Measurements from ENCODE around the gene HSD17B2.

The HSD17B2 gene, protein sequence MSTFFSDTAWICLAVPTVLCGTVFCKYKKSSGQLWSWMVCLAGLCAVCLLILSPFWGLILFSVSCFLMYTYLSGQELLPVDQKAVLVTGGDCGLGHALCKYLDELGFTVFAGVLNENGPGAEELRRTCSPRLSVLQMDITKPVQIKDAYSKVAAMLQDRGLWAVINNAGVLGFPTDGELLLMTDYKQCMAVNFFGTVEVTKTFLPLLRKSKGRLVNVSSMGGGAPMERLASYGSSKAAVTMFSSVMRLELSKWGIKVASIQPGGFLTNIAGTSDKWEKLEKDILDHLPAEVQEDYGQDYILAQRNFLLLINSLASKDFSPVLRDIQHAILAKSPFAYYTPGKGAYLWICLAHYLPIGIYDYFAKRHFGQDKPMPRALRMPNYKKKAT

GRCh38 chr16:82034981-82035612 lies at the start of gene HSD17B2:
Gene HSD17B2, plus strand, starts transcription at chr16:82035253. Its CDS starts 172 bp downstream, at chr16:82035425.
- Mint-ChIP-seq H3K27me3 (peaks cover 23% of the 10 kb centered on the region), H3K27ac (no peak within 1 kb of the TSS), H3K4me1 (ENCODE audit: low read depth) (no peaks in the 10 kb centered on the region), H3K4me3 (no peak within 1 kb of the TSS), H3K9me3 (no peaks in the 10 kb centered on the region), H3K36me3 (ENCODE audit: low read depth) (no peaks in the 10 kb centered on the region)
- DNase-seq, result no peak

GRCh38 chr16:81987121-81987520 lies 47.9 kb upstream of the HSD17B2 start:
- H3K27me3 Mint-ChIP-seq, result peaks cover 4% of the 10 kb centered on the region
- H3K9me3 Mint-ChIP-seq, result no peaks in the 10 kb centered on the region
- no peak overlapping the region for H3K4me3 Mint-ChIP-seq
- H3K36me3 Mint-ChIP-seq (ENCODE audit: low read depth), result no peaks in the 10 kb centered on the region
- H3K4me1 Mint-ChIP-seq (ENCODE audit: low read depth), result no peaks in the 10 kb centered on the region
- H3K27ac Mint-ChIP-seq, result no peak overlapping the region
- DNase-seq, result no peak

DNA sequence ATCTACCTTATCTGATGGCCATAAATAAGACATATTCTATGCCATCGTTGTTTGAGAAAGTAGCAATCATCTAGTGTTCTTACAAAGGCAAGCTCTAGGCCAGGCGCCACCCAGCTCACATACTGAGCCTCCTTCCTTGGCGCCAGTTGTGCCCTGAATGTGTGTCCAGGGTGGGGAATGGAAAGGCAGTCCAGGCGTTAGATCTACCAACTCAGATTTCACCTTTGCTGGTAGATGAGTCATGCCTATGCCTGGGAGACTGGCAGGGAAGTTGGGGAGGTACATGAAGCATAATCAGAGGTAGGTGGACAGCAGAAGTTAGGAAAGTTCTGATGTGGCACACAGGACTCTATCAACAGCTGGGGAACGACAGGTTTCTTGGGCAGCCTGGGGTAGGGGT lies 47.3 kb upstream of the HSD17B2 start:
- Mint-ChIP-seq H3K27me3 (peaks cover 4% of the 10 kb centered on the region), H3K27ac (no peak overlapping the region), H3K4me3 (no peak overlapping the region), H3K9me3 (no peaks in the 10 kb centered on the region), H3K4me1 (ENCODE audit: low read depth) (no peaks in the 10 kb centered on the region), H3K36me3 (ENCODE audit: low read depth) (no peaks in the 10 kb centered on the region)
- no peak for DNase-seq

- Mint-ChIP-seq H3K9me3 (no peaks in the 10 kb centered on the region), H3K36me3 (ENCODE audit: low read depth) (peaks cover 18% of the 10 kb centered on the region)
These were observed 42.2 kb upstream of the HSD17B2 start for GRCh38 chr16:81992859-81993258.

GRCh38 chr16:81994485-81994884 lies 40.6 kb upstream of the HSD17B2 start:
- H3K27ac Mint-ChIP-seq, result no peak overlapping the region
- H3K36me3 Mint-ChIP-seq (ENCODE audit: low read depth), result peaks cover 33% of the 10 kb centered on the region
- no peaks in the 10 kb centered on the region for H3K4me1 Mint-ChIP-seq (ENCODE audit: low read depth)
- no peaks in the 10 kb centered on the region for H3K9me3 Mint-ChIP-seq
- H3K27me3 Mint-ChIP-seq, result no peaks in the 10 kb centered on the region
- no peak for DNase-seq
- H3K4me3 Mint-ChIP-seq, result no peak overlapping the region

More at GRCh38 chr16:81992859-81993258, 42.2 kb upstream of the HSD17B2 start:
- Mint-ChIP-seq H3K27me3 (no peaks in the 10 kb centered on the region), H3K4me3 (no peak overlapping the region), H3K27ac (no peak overlapping the region), H3K4me1 (ENCODE audit: low read depth) (no peaks in the 10 kb centered on the region)
- DNase-seq, result no peak

DNA sequence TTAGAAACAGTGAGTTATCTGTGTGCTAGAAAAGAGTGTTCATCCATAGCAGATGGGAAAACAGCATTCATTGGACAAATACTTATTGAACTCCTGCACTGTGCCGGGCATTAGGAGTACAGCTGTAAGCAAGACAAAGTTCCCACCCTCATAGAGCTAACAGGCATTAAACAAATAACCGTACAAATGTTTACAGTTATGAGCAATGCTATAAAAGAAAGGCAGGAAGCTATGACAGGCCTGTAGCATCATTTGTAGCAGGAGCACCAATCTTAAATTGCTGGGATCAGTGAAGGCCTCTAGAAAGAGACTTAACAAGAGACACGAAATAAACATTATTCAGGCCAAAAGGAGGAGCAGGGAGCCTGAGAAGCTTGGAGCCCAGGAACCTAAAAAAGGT lies 39.4 kb upstream of the HSD17B2 start:
- H3K36me3 Mint-ChIP-seq (ENCODE audit: low read depth), result peaks cover 42% of the 10 kb centered on the region
- DNase-seq, result no peak
- H3K9me3 Mint-ChIP-seq, result no peaks in the 10 kb centered on the region
- no peaks in the 10 kb centered on the region for H3K27me3 Mint-ChIP-seq
- no peaks in the 10 kb centered on the region for H3K4me1 Mint-ChIP-seq (ENCODE audit: low read depth)
- H3K4me3 Mint-ChIP-seq, result no peak overlapping the region
- no peak overlapping the region for H3K27ac Mint-ChIP-seq

- Mint-ChIP-seq H3K36me3 (ENCODE audit: low read depth) (peaks cover 49% of the 10 kb centered on the region), H3K4me1 (ENCODE audit: low read depth) (no peaks in the 10 kb centered on the region), H3K27ac (no peak overlapping the region), H3K9me3 (no peaks in the 10 kb centered on the region), H3K27me3 (no peaks in the 10 kb centered on the region), H3K4me3 (no peak overlapping the region)
- DNase-seq, result no peak
These were observed 38.2 kb upstream of the HSD17B2 start for GRCh38 chr16:81996664-81997509.

DNA sequence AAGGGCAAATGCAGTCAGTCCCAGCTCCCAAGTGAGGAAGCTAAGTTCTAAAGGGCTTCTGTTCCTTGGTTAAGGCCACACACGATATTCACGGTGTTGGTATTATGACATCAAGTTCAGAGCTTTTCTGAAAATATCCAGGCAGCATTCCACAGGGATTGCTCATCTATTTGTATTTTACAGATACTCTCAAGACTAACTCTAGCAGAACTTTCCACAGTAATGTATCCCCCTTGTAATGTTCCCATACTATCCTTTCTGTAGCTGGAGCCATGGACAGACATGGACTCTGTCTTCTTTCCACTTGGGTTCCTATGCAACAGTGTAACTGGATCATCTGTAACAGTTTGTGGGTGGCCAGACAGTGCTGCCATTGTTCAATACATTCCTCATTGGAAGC lies 37.3 kb upstream of the HSD17B2 start:
- no peak overlapping the region for H3K4me3 Mint-ChIP-seq
- H3K36me3 Mint-ChIP-seq (ENCODE audit: low read depth), result peaks cover 51% of the 10 kb centered on the region
- H3K27ac Mint-ChIP-seq, result no peak overlapping the region

DNA sequence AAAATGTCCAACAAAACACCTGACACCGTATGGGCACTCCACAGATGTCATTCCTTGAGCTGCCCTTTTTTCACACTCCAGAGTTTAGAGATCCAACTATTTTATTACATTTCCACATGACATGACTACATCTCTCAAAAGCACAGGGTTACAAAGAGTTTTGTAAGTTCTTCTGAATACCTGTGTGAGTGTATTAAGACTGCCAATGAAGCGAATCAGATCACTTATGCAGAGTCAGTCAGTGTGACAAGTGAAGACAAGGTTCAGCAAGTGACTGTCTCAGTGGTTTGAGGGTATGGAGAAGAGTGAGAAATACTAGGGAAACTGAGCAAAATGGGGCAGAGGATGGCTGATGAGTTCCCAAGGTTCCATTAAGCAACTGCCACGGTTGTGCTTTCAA lies 32.2 kb upstream of the HSD17B2 start:
- no peak for DNase-seq
- Mint-ChIP-seq H3K27ac (no peak overlapping the region), H3K4me1 (ENCODE audit: low read depth) (peaks cover 5% of the 10 kb centered on the region), H3K9me3 (no peaks in the 10 kb centered on the region), H3K27me3 (no peaks in the 10 kb centered on the region), H3K36me3 (ENCODE audit: low read depth) (peaks cover 69% of the 10 kb centered on the region), H3K4me3 (no peak overlapping the region)

More for the DNA sequence above, 37.3 kb upstream of the HSD17B2 start:
- no peak for DNase-seq
- no peaks in the 10 kb centered on the region for H3K9me3 Mint-ChIP-seq
- peaks cover under 1% of the 10 kb centered on the region for H3K4me1 Mint-ChIP-seq (ENCODE audit: low read depth)
- H3K27me3 Mint-ChIP-seq, result no peaks in the 10 kb centered on the region

- peaks cover 70% of the 10 kb centered on the region for H3K36me3 Mint-ChIP-seq (ENCODE audit: low read depth)
- H3K27ac Mint-ChIP-seq, result no peak overlapping the region
These were observed 30.5 kb upstream of the HSD17B2 start for GRCh38 chr16:82004601-82005000.

GRCh38 chr16:82005027-82005830 lies 29.8 kb upstream of the HSD17B2 start:
- Mint-ChIP-seq H3K27ac (no peak overlapping the region), H3K4me1 (ENCODE audit: low read depth) (peaks cover 20% of the 10 kb centered on the region), H3K4me3 (no peak overlapping the region), H3K27me3 (no peaks in the 10 kb centered on the region), H3K36me3 (ENCODE audit: low read depth) (peaks cover 70% of the 10 kb centered on the region), H3K9me3 (peaks cover 16% of the 10 kb centered on the region)
- no peak for DNase-seq

More at GRCh38 chr16:82004601-82005000, 30.5 kb upstream of the HSD17B2 start:
- no peak overlapping the region for H3K4me3 Mint-ChIP-seq
- H3K9me3 Mint-ChIP-seq, result peaks cover 13% of the 10 kb centered on the region
- peaks cover 13% of the 10 kb centered on the region for H3K4me1 Mint-ChIP-seq (ENCODE audit: low read depth)
- DNase-seq, result no peak
- no peaks in the 10 kb centered on the region for H3K27me3 Mint-ChIP-seq

GRCh38 chr16:82006036-82006435 lies 29.0 kb upstream of the HSD17B2 start:
- H3K27ac Mint-ChIP-seq, result no peak overlapping the region
- no peaks in the 10 kb centered on the region for H3K27me3 Mint-ChIP-seq
- H3K4me1 Mint-ChIP-seq (ENCODE audit: low read depth), result peaks cover 28% of the 10 kb centered on the region
- no peak for DNase-seq
- H3K9me3 Mint-ChIP-seq, result peaks cover 19% of the 10 kb centered on the region
- no peak overlapping the region for H3K4me3 Mint-ChIP-seq
- H3K36me3 Mint-ChIP-seq (ENCODE audit: low read depth), result peaks cover 72% of the 10 kb centered on the region

GRCh38 chr16:82007189-82007588 lies 27.9 kb upstream of the HSD17B2 start:
- H3K4me3 Mint-ChIP-seq, result no peak overlapping the region

More at GRCh38 chr16:82007189-82007588, 27.9 kb upstream of the HSD17B2 start:
- H3K27me3 Mint-ChIP-seq, result peaks cover 7% of the 10 kb centered on the region
- H3K36me3 Mint-ChIP-seq (ENCODE audit: low read depth), result peaks cover 70% of the 10 kb centered on the region
- no peak for DNase-seq
- H3K9me3 Mint-ChIP-seq, result peaks cover 22% of the 10 kb centered on the region
- peaks cover 35% of the 10 kb centered on the region for H3K4me1 Mint-ChIP-seq (ENCODE audit: low read depth)
- H3K27ac Mint-ChIP-seq, result no peak overlapping the region
